ENCODE results near the gene PDE6B.
"Not testable (repeated sequence)": the region's sequence is repeated elsewhere in the genome, so short reads cannot be mapped to it uniquely, and the experiment has no call there.

Gene PDE6B

GRCh38 chr4:622071-622995 lies 3.0 kb upstream of the PDE6B start:
- no peak for DNase-seq (ENCODE audit: low read depth, low spot score)

- no peak for DNase-seq (ENCODE audit: low read depth, low spot score)
These were observed 2.1 kb upstream of the PDE6B start for GRCh38 chr4:622996-623913.

- DNase-seq (ENCODE audit: low read depth, low spot score), result no peak
These were observed 1.3 kb upstream of the PDE6B start for GRCh38 chr4:623914-624566.

- no peak for DNase-seq (ENCODE audit: low read depth, low spot score)
These were observed 323 bp downstream of the PDE6B start for GRCh38 chr4:625631-626161.

- no peak for DNase-seq (ENCODE audit: low read depth, low spot score)
These were observed 1.1 kb downstream of the PDE6B start for GRCh38 chr4:626201-627091.

- DNase-seq (ENCODE audit: low read depth, low spot score), result no peak
These were observed 2.2 kb downstream of the PDE6B start for GRCh38 chr4:627347-628125.

GRCh38 chr4:628311-628741 lies 3.0 kb downstream of the PDE6B start:
- DNase-seq (ENCODE audit: low read depth, low spot score), result no peak

GRCh38 chr4:628821-629635 lies 3.7 kb downstream of the PDE6B start:
- no peak for DNase-seq (ENCODE audit: low read depth, low spot score)

- DNase-seq (ENCODE audit: low read depth, low spot score), result no peak
These were observed 4.2 kb downstream of the PDE6B start for GRCh38 chr4:629636-629914.

- no peak for DNase-seq (ENCODE audit: low read depth, low spot score)
These were observed 4.7 kb downstream of the PDE6B start for GRCh38 chr4:629915-630641.

GRCh38 chr4:630656-631055 lies 5.3 kb downstream of the PDE6B start:
- DNase-seq (ENCODE audit: low read depth, low spot score), result no peak

- no peak for DNase-seq (ENCODE audit: low read depth, low spot score)
These were observed 6.9 kb downstream of the PDE6B start for GRCh38 chr4:632196-632790.

GRCh38 chr4:632926-633325 lies 7.6 kb downstream of the PDE6B start:
- DNase-seq (ENCODE audit: low read depth, low spot score), result no peak

- DNase-seq (ENCODE audit: low read depth, low spot score), result no peak
These were observed 8.0 kb downstream of the PDE6B start for GRCh38 chr4:633406-633805.

GRCh38 chr4:633976-634598 lies 8.7 kb downstream of the PDE6B start:
- DNase-seq (ENCODE audit: low read depth, low spot score), result no peak

- DNase-seq (ENCODE audit: low read depth, low spot score), result no peak
These were observed 9.2 kb downstream of the PDE6B start for GRCh38 chr4:634599-634985.

GRCh38 chr4:635066-635835 lies 9.9 kb downstream of the PDE6B start:
- not testable (repeated sequence) for DNase-seq (ENCODE audit: low read depth, low spot score)
